GM23248 (cell line): ENCODE data around the gene NR2C1. TPM values are rescaled to one million over a fixed set of nuclear protein-coding genes. Genes with fewer than 3 reads are reported as not detected.

Experiments used
- DNase-seq: peaks from one replicate; pipeline ENCODE4 v3.0.0-alpha.2; 2015
- H2AFZ ChIP-seq: fragments of 200-600 bp; sonication (generic); 2 replicates; pipeline ENCODE4 v1.6.1; 2016; ENCODE audit warnings: antibody characterized with exemption
- H3F3A ChIP-seq: fragments of 200-600 bp; sonication (generic); 2 replicates; pipeline ENCODE4 v1.6.1; 2016; ENCODE audit warnings: mild to moderate bottlenecking, antibody characterized with exemption, mixed run types; ENCODE audit not compliant: insufficient read depth
- H3K27ac ChIP-seq: fragments of 200-600 bp; sonication (generic); 2 replicates; pipeline ENCODE4 v1.5.1; 2016; ENCODE audit warnings: mild to moderate bottlenecking
- H3K27me3 ChIP-seq: fragments of 200-600 bp; sonication (generic); replicated peaks from 2 replicates; pipeline ENCODE4 v1.6.1; 2016; ENCODE audit warnings: mild to moderate bottlenecking; ENCODE audit not compliant: insufficient read depth
- H3K36me3 ChIP-seq: fragments of 200-600 bp; sonication (generic); 2 replicates; pipeline ENCODE4 v1.6.1; 2016; ENCODE audit warnings: low read depth, mild to moderate bottlenecking
- H3K4me1 ChIP-seq: fragments of 200-600 bp; sonication (generic); 2 replicates; pipeline ENCODE4 v1.6.1; 2016; ENCODE audit warnings: mild to moderate bottlenecking; ENCODE audit not compliant: insufficient read depth
- H3K4me2 ChIP-seq: fragments of 200-600 bp; sonication (generic); one replicate; pipeline ENCODE4 v1.6.1; 2016; ENCODE audit warnings: mild to moderate bottlenecking; ENCODE audit not compliant: unreplicated experiment
- H3K4me3 ChIP-seq: fragments of 200-600 bp; sonication (generic); 2 replicates; pipeline ENCODE4 v1.5.1; 2016; ENCODE audit warnings: mild to moderate bottlenecking
- H3K79me2 ChIP-seq: fragments of 200-600 bp; sonication (generic); 2 replicates; pipeline ENCODE4 v1.6.1; 2016; ENCODE audit warnings: mild to moderate bottlenecking; ENCODE audit not compliant: insufficient read depth
- H3K9ac ChIP-seq: fragments of 200-600 bp; sonication (generic); 2 replicates; pipeline ENCODE4 v1.6.1; 2016; ENCODE audit warnings: mild to moderate bottlenecking
- H3K9me2 ChIP-seq: fragments of 200-600 bp; sonication (generic); 2 replicates; pipeline ENCODE4 v1.6.1; 2016; ENCODE audit warnings: mixed run types, mild to moderate bottlenecking, moderate library complexity; ENCODE audit not compliant: insufficient read depth
- H3K9me3 ChIP-seq: fragments of 200-600 bp; sonication (generic); one replicate; pipeline ENCODE4 v1.6.1; 2017; ENCODE audit warnings: low read depth
- H4K20me1 ChIP-seq: fragments of 200-600 bp; sonication (generic); 2 replicates; pipeline ENCODE4 v1.6.0; 2016; ENCODE audit not compliant: insufficient read depth
- EZH2 ChIP-seq: fragments of 200-600 bp; sonication (generic); IDR thresholded peaks from 2 replicates; pipeline ENCODE4 v1.6.1; 2018; ENCODE audit warnings: antibody characterized with exemption, mild to moderate bottlenecking; ENCODE audit not compliant: insufficient read depth, poor library complexity, severe bottlenecking
- EZH2phosphoT487 ChIP-seq: fragments of 200-600 bp; sonication (generic); IDR thresholded peaks from 2 replicates; pipeline ENCODE4 v1.6.1; 2018; ENCODE audit warnings: antibody characterized with exemption, moderate library complexity, mild to moderate bottlenecking, low read depth; ENCODE audit not compliant: insufficient read depth
- WGBS, 2 experiments: methylation state at CpG; one replicate each; pipeline ENCODE4 v1.1.6; 2015 to 2017; ENCODE audit warnings: low lambda C conversion rate in 2 of 2, low coverage in 1 of 2; ENCODE audit errors: missing lambda C conversion rate in 2 of 2; 5-methylcytosine and 5-hydroxymethylcytosine counted together
- in situ Hi-C: fragments of 300-500 bp; cut with MboI; formaldehyde crosslinking; loops from 2 replicates; pipeline ENCODE4 v1.15.0; 2020
- polyA plus RNA-seq: library from polyadenylated mRNA; unstranded; fragments of >200 nt; fragmentation: Nextera tagmentation; extraction: Ambion mirVana; gene quantifications from 2 replicates; pipeline ENCODE4 v1.2.1, GENCODE V29; 2016
- total RNA-seq: library from RNA; depleted of rRNA; stranded (reverse); fragments of >200 nt; shearing (Covaris generic); gene quantifications from 2 replicates; pipeline ENCODE4 v1.2.3, GENCODE V29; 2014; rRNA removed

Gene NR2C1
- total and polyA plus RNA-seq, 2 experiments from 2014 or later = 28.0 to 32.9 TPM

DNA sequence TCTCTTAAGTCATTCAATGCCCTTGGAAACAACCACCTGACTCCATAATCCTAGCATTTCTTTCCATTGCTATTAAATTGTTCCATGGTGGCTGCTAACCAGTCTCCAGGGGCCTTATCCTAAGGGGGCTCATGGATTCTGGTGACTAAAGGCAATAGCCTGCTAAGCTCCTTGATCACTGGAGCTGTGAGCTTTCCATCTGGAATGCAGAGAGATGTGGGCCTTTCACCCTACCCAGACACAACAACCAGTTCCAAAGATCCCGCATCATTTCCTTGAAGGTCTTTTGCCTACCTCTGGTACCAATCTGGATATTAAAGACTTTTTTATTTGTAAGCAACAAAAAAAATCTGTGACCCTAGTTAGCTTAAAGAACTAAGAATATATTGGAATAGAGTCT, 102.9 kb downstream of the NR2C1 start:
- no peak overlapping the region for H3K27ac ChIP-seq
- TF ChIP-seq EZH2 (no peak), EZH2phosphoT487 (no peak)
- no peaks in the 10 kb centered on the region for H3K9me2 ChIP-seq
- H3K36me3 ChIP-seq = peaks cover 12% of the 10 kb centered on the region; the same call in 1 of the 2 replicates
- H3K27me3 ChIP-seq = no peaks in the 10 kb centered on the region
- H3K4me1 ChIP-seq = no peaks in the 10 kb centered on the region
- H3F3A ChIP-seq = no peaks in the 10 kb centered on the region
- WGBS, 2 experiments = 89 to 100% methylated on average over 1 of the region's 1 CpG
- no peaks in the 10 kb centered on the region for H3K9me3 ChIP-seq
- in situ Hi-C loops = no loop called here
- no peak overlapping the region for H2AFZ ChIP-seq
- no peak overlapping the region for H3K9ac ChIP-seq
- DNase-seq = no peak
- H3K79me2 ChIP-seq = peaks cover 9% of the 10 kb centered on the region; the same call in 1 of the 2 replicates
- no peak overlapping the region for H3K4me2 ChIP-seq
- no peak overlapping the region for H3K4me3 ChIP-seq
- H4K20me1 ChIP-seq = no peaks in the 10 kb centered on the region

Other genes starting within 250 kb of the NR2C1 start
- 104 and 122 TPM in 2 replicates for gene NDUFA12, start 69.9 kb downstream of the NR2C1 start, total RNA-seq
- gene NDUFA12, start 69.9 kb downstream of the NR2C1 start, polyA plus RNA-seq = 166 and 169 TPM in 2 replicates
- 5.9 and 6.4 TPM in 2 replicates for gene FGD6, start 143.8 kb upstream of the NR2C1 start, total RNA-seq
- 3.0 and 3.2 TPM in 2 replicates for gene FGD6, start 143.8 kb upstream of the NR2C1 start, polyA plus RNA-seq
- 40.2 and 49.6 TPM in 2 replicates for gene VEZT, start 144.2 kb upstream of the NR2C1 start, total RNA-seq
- gene VEZT, start 144.2 kb upstream of the NR2C1 start, polyA plus RNA-seq = 36.3 and 36.9 TPM in 2 replicates